Activated CD4-positive, alpha-beta T cell treated with anti-CD3 and anti-CD28 coated beads, Interleukin-2, amount 50 U/mL, for 4 hours (primary cell): ENCODE results near the gene ANAPC15.

Source experiments
- DNase-seq, 2 experiments: peaks; one replicate each; pipeline ENCODE4 v3.0.0-alpha.2; 2020

Gene ANAPC15

GRCh38 chr11:72083414-72083813 is 29.1 kb downstream of the ANAPC15 start:
- no peak for DNase-seq

- DNase-seq, result no peak
Measured at GRCh38 chr11:72081821-72082453, 30.6 kb downstream of the ANAPC15 start.

- DNase-seq, result no peak
Measured at GRCh38 chr11:72081184-72081644, 31.3 kb downstream of the ANAPC15 start.

- DNase-seq, result peak; percentile 99
Measured at GRCh38 chr11:72080326-72081183, 31.9 kb downstream of the ANAPC15 start, which contains the start of the genes LRRC51 and NUMA1. Gene LRRC51 (plus strand): TSS chr11:72080850. CDS start chr11:72089084, 8,234 bp downstream. Gene NUMA1 (minus strand): TSS chr11:72080542. CDS start chr11:72035943, 44,599 bp downstream.

GRCh38 chr11:72079819-72080325 is 32.6 kb downstream of the ANAPC15 start:
- DNase-seq, result no peak

- DNase-seq, result no peak
Measured at GRCh38 chr11:72078477-72078876, 34.0 kb downstream of the ANAPC15 start.

GRCh38 chr11:72075756-72076155 is 36.7 kb downstream of the ANAPC15 start:
- no peak for DNase-seq

- no peak for DNase-seq
Measured at GRCh38 chr11:72075109-72075508, 37.4 kb downstream of the ANAPC15 start.

- DNase-seq, result no peak
Measured at GRCh38 chr11:72072348-72072747, 40.1 kb downstream of the ANAPC15 start.

GRCh38 chr11:72070491-72070890 is 42.0 kb downstream of the ANAPC15 start:
- no peak for DNase-seq

- no peak for DNase-seq
Measured at GRCh38 chr11:72069787-72070251, 42.7 kb downstream of the ANAPC15 start.

- no peak for DNase-seq
Measured at GRCh38 chr11:72069200-72069599, 43.3 kb downstream of the ANAPC15 start.

GRCh38 chr11:72067676-72068075 is 44.8 kb downstream of the ANAPC15 start:
- DNase-seq, result no peak

- no peak for DNase-seq
Measured at GRCh38 chr11:72067266-72067665, 45.2 kb downstream of the ANAPC15 start.

- no peak for DNase-seq
Measured at GRCh38 chr11:72066855-72067254, 45.6 kb downstream of the ANAPC15 start.

GRCh38 chr11:72061739-72062396 is 50.6 kb downstream of the ANAPC15 start:
- DNase-seq, result no peak
